Ishikawa (cell line): ENCODE results near the gene CDH2.

Experiments used
- CEBPB ChIP-seq: IDR thresholded peaks from 2 replicates; pipeline ENCODE4 v1.6.1; 2012
- EP300 ChIP-seq: IDR thresholded peaks from 2 replicates; pipeline ENCODE4 v1.6.1; 2012; ENCODE audit warnings: borderline replicate concordance
- TAF1 ChIP-seq: IDR thresholded peaks from 2 replicates; pipeline ENCODE4 v1.6.1; 2012; ENCODE audit warnings: low read depth, mild to moderate bottlenecking
- TCF12 ChIP-seq: IDR thresholded peaks from 2 replicates; pipeline ENCODE4 v1.6.1; 2012; ENCODE audit warnings: low read depth
- ZBTB7A ChIP-seq: IDR thresholded peaks from 2 replicates; pipeline ENCODE4 v1.6.1; 2012; ENCODE audit warnings: low read depth
- TF ChIP-seq, protein P1 (sequence below): IDR thresholded peaks from 2 replicates; pipeline ENCODE4 v1.6.1; 2012
- TF ChIP-seq, protein P2 (sequence below): IDR thresholded peaks from 2 replicates; pipeline ENCODE4 v1.6.1; 2012
- TF ChIP-seq, protein P3 (sequence below): IDR thresholded peaks from 2 replicates; pipeline ENCODE4 v1.6.1; 2012; ENCODE audit warnings: low read depth, mild to moderate bottlenecking

- TF ChIP-seq TAF1 = no peak
- TF ChIP-seq, protein P1, sequence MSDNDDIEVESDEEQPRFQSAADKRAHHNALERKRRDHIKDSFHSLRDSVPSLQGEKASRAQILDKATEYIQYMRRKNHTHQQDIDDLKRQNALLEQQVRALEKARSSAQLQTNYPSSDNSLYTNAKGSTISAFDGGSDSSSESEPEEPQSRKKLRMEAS = no peak
- TF ChIP-seq EP300 = no peak
- no peak for TF ChIP-seq TCF12
- TF ChIP-seq, protein P2, sequence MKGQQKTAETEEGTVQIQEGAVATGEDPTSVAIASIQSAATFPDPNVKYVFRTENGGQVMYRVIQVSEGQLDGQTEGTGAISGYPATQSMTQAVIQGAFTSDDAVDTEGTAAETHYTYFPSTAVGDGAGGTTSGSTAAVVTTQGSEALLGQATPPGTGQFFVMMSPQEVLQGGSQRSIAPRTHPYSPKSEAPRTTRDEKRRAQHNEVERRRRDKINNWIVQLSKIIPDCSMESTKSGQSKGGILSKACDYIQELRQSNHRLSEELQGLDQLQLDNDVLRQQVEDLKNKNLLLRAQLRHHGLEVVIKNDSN = no peak
- TF ChIP-seq, protein P3, sequence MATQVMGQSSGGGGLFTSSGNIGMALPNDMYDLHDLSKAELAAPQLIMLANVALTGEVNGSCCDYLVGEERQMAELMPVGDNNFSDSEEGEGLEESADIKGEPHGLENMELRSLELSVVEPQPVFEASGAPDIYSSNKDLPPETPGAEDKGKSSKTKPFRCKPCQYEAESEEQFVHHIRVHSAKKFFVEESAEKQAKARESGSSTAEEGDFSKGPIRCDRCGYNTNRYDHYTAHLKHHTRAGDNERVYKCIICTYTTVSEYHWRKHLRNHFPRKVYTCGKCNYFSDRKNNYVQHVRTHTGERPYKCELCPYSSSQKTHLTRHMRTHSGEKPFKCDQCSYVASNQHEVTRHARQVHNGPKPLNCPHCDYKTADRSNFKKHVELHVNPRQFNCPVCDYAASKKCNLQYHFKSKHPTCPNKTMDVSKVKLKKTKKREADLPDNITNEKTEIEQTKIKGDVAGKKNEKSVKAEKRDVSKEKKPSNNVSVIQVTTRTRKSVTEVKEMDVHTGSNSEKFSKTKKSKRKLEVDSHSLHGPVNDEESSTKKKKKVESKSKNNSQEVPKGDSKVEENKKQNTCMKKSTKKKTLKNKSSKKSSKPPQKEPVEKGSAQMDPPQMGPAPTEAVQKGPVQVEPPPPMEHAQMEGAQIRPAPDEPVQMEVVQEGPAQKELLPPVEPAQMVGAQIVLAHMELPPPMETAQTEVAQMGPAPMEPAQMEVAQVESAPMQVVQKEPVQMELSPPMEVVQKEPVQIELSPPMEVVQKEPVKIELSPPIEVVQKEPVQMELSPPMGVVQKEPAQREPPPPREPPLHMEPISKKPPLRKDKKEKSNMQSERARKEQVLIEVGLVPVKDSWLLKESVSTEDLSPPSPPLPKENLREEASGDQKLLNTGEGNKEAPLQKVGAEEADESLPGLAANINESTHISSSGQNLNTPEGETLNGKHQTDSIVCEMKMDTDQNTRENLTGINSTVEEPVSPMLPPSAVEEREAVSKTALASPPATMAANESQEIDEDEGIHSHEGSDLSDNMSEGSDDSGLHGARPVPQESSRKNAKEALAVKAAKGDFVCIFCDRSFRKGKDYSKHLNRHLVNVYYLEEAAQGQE = no peak
- TF ChIP-seq CEBPB = no peak
- no peak for TF ChIP-seq ZBTB7A
These were observed 275.3 kb downstream of the CDH2 start for GRCh38 chr18:27901424-27902226.
